GM20431 (cell line): ENCODE measurements around the gene RTP1.

Source experiments
- in situ Hi-C: fragments of 300-500 bp; cut with MseI, MboI; formaldehyde crosslinking; loops from one replicate; pipeline ENCODE4 v1.15.0; 2020; ENCODE audit warnings: low sequenced_read_pairs; ENCODE audit not compliant: unreplicated experiment

The RTP1 gene, protein sequence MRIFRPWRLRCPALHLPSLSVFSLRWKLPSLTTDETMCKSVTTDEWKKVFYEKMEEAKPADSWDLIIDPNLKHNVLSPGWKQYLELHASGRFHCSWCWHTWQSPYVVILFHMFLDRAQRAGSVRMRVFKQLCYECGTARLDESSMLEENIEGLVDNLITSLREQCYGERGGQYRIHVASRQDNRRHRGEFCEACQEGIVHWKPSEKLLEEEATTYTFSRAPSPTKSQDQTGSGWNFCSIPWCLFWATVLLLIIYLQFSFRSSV

DNA sequence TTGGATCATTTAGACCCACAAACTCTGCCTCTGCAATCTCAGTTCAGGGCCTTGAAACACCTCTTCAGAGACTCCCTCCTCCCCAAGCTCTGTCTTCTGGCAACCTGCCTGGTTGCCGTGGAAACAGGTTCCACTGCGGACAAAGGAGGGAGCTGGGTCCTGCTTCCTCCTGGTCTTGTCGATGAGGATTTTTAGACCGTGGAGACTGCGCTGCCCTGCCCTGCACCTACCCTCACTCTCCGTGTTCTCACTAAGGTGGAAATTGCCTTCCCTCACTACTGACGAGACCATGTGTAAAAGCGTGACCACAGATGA lies at the start of gene RTP1:
TSS of gene RTP1 (plus strand) at position 152 of the 315 bp plus-strand sequence. CDS start at position 182, 30 bp downstream.
- in situ Hi-C loops: no loop called here

DNA sequence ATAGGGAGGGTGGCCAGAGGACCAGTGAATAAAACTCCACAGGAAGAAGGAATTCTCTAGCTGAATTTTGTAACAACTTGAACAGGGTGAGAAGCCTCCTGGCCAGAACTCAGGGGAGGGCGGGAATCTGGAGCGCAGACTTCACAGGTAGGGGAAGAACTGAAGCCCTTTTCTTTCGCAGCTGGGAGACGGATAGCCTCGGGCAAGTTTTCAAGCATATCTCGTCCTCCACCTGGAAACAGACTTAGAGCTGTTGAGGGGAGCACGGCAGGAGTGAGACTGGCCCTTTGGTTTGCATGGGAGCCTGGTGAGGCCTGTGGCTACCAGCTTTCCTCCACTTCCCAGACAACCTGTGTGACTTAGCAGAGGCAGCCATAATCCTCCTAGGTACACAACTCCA lies 47.1 kb upstream of the RTP1 start:
- in situ Hi-C loops: loop anchor here (25.0 kb wide), 1 partner anchor 538 kb away; the partner anchor contains the start of gene AHSG

DNA sequence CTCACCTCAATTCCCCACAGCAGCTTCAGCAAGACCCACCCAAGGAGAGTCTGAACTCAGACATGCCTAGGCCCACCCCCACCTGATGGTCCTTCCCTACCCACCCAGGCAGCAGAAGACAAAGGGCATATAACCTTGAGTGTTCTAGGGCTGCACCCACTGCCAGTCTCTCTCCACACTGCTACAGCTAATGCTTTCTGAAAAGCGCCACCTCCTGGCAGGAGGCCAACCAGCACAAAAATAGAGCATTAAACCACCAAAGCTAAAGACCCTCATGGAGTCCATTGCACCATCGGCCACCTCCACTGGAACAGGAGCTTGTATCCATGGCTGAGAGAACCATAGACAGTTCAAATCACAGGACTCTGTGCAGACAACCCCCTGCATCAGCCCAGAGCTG lies 46.7 kb upstream of the RTP1 start:
- in situ Hi-C loops: loop anchor here (25.0 kb wide), 1 partner anchor 538 kb away; the partner anchor contains the start of gene AHSG

DNA sequence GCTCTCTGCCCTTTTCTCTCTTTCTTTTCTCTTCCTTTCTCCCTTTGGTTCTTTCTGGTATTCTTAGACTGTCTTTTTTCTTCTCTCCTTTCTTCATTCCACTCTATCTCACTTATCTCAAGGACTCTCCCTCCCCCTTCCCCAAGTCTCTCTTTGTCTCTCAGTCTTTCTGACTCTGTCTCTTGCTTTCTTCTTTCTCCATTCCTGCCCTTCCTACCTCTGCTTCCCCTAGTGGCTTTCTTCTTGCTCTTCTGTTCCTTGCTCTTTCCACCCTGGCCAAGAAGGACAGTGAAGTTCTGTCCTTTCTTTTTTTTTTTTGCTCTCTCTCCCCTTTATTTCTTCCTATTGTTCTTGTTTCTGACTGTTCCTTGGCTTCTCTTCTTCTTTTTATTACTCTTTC lies 35.7 kb upstream of the RTP1 start:
- in situ Hi-C loops: loop anchor here (10.0 to 25.0 kb wide), 2 partner anchors 307 to 549 kb away; partner anchors contain the start of gene AHSG

DNA sequence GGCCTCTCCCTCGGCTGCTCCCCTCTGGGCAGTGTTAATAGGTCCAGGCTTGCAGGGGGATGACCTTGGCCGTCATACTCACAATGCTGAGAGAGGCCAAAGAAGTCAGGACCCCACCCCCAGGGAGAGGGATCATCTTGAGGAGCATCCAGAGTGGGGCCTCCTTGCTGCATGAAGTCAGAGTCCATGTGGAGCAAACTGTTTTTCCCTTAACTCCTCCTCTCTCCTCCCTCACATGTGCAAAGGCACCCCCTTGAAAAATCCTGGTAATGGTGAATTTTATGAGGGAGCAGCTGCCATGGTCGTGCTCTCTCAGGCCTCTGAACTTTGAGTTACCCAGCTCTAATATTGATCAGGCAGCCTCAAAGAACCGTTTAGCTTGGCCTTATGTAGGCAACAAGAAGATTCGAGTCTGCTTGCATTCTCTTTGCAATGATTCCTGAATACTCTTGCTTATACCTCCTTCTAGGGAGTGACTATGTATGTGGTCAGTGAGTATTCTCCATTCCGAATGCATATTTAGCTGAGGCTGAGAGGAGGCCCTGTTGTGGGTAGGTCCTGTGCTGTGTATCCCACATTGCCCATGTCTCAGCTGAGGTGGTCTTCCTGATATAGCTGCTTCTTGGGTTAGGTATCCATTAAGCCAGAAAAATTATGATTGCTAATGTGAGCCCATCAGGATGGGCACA lies 34.9 kb upstream of the RTP1 start:
- in situ Hi-C loops: loop anchor here (10.0 to 25.0 kb wide), 2 partner anchors 308 to 550 kb away; partner anchors contain the start of gene AHSG

DNA sequence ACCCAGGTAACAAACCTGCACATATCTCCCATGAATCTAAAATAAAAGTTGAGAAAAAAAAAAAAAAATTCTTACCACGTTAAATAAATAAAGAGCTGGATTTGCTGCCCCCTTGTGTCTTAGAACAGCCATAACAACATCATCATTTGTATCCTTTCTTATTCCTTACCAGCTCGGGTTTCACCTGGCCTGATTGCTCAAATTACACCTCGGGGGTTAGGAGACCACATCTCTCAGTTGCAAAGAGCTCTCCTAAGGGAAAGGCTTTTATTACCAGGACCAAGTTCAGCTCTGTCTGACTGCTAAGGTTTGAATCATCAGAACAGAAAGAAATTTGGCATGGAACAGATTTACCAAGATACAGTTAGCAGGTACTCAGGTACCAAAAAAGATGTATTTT lies 32.1 kb upstream of the RTP1 start:
- in situ Hi-C loops: loop anchor here (10.0 to 25.0 kb wide), 2 partner anchors 310 to 553 kb away; partner anchors contain the start of gene AHSG

DNA sequence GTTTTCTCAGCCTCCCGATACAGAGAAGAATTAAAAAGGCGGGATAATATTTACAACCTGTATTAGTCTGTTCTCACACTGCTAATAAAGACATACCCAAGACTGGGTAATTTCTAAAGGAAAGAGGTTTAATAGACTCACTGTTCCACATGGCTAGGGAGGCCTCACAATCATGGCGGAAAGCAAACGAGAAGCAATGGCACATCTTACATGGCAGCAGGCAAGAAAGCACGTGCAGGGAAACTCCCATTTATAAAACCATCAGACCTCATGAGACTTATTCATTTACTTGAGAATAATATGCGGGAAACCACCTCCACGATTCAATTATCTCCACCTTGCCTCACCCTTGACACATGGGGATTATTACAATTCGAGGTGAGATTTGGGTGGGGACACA lies 30.5 kb upstream of the RTP1 start:
- in situ Hi-C loops: loop anchor here (10.0 to 25.0 kb wide), 2 partner anchors 312 to 554 kb away; partner anchors contain the start of gene AHSG

DNA sequence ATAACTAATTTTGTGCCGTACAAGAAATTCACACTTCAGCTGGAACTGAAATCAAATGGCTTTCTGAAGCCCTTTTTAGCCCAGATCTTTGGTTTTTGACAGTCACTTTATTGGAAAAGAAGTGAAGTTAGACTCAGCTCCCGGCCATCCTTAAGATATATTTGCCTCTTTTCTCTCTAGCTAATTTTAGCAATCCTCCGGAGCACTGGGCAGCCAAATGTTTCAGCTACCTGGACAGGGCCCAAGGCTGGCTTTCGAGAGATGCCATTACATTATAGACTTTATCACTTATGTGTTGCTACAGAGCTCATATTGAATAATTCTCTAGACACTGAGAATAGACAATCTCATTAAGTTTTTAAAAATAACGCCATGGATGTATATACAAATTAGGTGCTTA lies 29.5 kb upstream of the RTP1 start:
- in situ Hi-C loops: loop anchor here (10.0 to 25.0 kb wide), 2 partner anchors 313 to 555 kb away; partner anchors contain the start of gene AHSG

DNA sequence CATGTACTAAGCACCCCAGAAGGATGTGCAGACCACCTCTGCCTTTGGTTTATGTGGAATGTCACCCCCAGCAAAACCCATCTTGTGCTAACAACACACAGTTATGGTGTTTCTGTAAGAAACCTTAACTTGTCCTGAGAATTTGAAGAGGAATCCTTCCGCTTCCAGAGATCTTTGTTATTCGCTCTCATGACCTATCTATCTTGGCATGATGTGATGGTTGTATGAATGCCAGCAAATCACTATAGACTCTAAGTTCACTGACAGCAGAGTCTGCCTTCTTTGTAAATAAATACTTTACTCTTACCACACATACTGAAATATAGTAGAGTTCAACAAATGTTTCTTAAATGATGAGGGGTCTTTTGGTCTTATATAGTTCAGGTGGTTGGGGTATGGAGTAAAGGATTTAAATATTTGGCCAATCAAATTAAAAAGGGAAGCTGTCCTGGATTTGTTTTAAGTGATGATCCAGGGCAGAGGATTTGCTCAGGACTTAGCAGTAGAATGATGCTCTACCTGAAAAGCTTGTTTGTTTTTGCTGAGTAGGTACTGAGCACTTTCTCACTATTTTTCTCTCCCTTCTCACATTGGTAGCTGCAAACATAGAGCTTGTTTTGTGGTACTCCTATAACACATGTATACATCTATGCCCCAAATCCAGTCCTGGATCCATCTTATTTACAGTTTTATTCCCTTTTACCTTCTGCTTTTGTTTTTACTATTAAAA lies 27.9 kb upstream of the RTP1 start:
- in situ Hi-C loops: loop anchor here (10.0 to 25.0 kb wide), 2 partner anchors 315 to 557 kb away; partner anchors contain the start of gene AHSG

DNA sequence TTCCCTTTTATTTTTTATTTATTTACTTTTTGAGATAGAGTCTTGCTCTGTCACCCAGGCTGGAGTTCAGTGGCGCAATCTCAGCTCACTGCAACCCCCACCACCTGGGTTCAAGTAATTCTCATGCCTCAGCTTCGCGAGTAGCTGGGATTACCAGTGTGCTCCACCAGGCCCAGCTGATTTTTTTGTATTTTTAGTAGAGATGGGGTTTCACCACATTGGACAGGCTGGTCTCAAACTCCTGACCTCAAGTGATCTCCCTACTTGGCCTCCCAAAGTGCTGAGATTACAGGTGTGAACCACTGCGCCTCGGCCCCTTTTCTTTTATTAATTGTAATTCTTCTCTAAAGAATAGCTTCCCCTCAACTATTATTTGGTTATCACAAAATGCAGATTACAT lies 26.4 kb upstream of the RTP1 start:
- in situ Hi-C loops: loop anchor here (25.0 kb wide), 1 partner anchor 559 kb away; the partner anchor contains the start of gene AHSG

DNA sequence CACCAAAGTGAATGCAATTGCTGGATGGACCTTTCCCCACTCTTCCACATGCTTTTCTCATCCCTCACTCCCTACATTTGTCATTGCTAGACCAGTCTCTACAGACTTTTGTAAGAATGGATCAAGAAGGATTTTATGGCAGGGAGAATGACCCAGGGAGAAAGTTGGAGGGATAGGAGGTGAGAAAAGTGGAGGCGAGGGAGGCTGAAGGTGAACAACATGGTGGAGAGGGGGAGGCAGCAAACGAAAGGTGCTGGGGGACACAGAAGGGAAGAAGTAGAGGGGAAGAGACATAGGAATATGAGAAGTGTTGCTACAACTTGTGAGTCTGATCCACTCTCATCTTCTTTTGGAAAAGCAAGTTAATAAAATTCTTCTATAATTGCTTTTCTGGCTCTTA lies 24.4 kb upstream of the RTP1 start:
- in situ Hi-C loops: loop anchor here (25.0 kb wide), 1 partner anchor 561 kb away; the partner anchor contains the start of gene AHSG

DNA sequence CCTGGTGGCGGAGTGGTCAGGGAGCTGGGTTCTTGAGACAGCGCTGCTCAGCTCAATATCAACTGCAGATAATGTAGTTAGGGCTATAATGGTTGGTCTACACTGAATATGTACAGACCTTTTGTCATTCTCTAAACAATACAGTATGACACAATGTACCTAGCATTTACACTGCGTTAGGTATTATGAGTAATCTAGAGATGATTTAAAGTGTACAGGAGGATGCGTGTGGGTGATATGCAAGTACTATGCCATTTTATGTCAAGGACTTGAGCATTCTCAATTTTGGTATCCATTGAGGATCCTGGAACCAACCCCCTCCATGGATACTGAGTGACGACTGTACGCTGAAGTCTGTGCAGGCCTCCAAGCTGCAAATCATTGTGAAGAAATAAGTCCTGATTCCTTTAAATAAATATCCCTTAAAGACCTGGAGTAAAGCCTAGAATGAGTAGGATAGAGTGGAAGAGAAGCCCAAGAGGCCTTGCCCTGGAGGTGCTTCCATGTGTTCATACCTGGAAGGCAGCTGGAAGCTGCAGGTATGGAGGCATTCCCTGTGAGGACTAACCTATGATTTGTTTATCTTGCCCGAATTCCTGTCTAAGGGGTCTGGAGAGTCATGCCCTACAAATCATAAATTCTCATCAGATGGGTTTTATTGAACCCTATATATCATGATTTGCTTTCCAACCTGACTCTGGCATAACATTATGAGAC lies 15.7 kb upstream of the RTP1 start:
- in situ Hi-C loops: no loop called here

DNA sequence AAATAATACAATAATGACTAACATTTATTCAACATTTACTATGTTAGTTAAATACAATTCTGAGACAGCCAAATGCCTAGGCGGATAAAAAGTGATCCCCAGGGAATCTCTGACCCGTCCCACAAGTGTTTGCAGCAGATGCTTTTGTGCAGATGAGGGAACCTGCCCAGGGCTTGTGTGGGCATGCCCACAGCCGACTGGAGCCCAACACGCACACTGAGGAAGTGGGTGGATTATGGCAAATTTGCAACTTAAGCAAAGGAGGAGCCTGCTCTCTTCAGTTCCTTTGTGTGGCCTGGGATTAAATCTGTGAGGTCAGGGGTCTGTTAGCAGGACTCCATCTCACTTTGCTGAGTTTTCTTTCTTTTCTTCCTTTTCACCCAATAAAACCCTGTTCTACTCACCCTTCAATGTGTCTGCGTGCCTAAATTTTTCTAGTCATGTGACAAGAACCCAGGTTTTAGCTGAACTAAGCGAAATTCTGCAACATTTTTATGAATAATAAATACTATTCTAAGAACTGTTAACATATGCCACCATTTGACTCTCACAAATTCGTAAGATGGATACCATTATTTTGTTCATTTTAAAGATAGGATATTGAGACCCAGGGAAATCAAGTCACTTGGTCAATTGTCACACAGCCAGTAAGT lies 13.9 kb upstream of the RTP1 start:
- in situ Hi-C loops: no loop called here

DNA sequence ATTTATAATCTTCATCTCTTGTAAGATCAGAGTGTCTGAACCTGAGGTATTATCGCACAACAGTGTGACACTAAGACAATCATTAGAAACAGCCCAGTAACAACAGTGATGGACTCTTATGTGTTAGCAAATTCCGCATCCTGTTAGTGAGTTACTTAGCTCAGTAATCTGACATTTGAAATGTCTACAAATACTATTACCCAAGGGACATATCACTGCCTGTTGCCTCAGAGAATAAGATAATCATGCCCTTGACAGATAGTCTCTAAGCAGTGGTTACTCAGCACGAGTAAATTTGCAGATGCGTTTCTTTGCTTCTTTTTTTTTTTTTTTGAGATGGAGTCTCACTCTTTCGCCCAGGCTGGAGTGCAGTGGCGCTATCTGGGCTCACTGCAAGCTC lies 13.4 kb upstream of the RTP1 start:
- in situ Hi-C loops: no loop called here

DNA sequence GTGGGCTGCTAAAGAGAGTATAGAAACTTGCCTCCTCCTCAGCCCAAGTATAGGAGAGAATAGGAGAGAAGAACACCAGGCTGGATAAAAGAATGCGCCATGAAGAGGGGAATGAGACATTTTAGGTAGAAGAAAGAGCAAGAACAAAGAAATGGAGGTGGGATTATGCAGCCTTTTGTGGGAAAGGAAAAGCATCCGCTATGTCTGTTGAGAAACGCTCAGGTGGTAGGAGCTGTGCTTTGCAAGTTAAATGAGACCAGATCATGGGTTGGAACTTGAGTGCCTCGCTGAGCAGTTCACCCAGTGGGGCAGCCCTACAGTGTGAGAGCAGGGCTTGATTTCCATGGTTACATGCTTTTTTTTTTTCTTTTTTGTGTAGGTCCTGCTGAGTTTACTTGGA lies 11.5 kb upstream of the RTP1 start:
- in situ Hi-C loops: no loop called here

DNA sequence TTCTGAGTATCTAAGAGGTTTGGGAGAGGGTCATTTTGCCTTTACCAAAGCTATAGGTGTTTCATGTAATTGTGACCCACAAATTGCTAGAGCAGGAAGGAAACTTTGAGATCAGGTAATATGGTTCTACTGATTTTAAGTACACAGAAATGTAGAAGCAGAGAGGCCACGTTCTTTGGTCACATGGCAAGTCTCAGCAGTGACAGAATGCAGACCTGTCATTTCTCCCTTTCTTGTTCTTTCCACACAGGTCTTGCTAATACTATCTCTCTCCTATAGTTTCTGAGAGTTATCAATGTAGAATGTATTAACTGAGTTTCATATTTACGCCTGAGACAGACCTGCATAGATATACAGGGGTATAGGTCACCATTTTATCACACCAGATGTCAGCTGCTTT lies 10.9 kb upstream of the RTP1 start:
- in situ Hi-C loops: no loop called here

DNA sequence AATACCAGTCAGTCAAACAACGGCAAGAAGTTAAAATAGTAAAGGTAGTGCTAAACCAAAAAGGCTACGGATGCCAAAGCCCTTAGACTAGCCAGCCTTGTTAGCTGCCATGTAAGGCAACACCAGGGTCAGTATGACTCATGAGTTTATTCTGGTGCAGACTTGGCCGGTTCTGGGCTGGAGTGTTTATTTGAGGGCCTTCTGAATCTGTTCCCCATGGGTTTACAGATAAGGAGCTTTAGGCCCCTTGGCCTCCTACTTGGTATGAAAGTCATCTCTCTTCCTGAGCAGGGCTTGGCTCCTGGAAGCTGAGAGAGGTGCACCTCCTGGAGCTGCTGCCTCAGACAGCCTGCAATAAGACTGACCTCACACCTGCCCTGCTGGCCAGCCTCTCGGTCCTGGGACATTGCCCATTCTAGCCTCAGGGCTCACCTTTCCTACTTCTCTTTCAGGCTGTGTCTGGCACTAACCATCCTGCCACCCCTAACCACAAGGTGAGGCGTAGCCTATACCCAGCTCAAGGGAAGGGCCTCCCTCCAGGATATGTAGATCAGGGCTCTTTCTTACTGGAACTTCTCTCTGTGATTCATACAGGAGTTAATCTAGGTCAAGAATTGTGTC lies 10.4 kb upstream of the RTP1 start:
- in situ Hi-C loops: no loop called here

DNA sequence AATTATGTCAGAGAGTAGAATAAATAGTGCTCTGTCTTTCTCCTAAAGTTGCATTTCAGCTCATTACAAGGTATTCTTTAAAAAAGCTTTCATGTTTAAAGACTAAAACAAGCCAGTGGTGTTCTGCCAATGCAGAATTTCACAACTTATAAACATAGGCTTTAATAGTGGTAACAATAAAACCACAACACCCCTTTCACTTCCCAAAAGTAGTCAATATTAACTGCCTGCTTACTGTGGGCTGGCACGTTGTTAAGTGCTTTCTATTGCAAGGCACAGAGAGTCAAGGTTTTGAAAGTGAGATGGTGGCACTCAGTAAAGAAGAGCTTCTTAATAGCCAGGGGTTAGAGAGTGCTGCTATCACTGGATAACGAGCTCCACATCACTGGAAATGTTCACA lies 8.4 kb upstream of the RTP1 start:
- in situ Hi-C loops: no loop called here

DNA sequence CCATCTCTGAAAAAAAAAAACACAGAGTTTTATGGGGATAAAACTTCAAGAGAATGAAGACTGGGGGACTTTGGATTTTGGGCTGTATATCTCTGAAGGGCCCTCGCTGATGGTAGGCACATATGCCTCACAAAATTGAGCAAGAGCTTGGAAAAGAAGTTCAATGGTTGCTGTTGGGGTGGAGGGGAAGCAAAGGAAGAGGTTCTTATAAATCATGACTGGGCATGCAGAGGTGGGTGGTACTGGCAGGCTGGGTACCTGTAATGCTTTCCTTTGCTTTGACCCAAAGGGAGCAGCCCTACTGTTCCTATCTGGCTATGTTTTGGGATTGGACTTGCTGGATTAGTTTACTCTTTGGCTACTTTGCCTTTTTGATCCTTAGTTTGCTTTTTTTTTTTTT lies 6.0 kb upstream of the RTP1 start:
- in situ Hi-C loops: no loop called here
